Activated CD4-positive, alpha-beta T cell treated with anti-CD3 and anti-CD28 coated beads for 4 hours (primary cell): ENCODE data around the gene SMIM12.
A peak's percentile ranks its signal among the peaks of the same experiment; 100 is the strongest.

ENCODE experiments used
- DNase-seq, 2 donors: peaks; one replicate each; pipeline ENCODE4 v3.0.0-alpha.2; 2020

The SMIM12 gene

GRCh38 chr1:34859446-34860200 is at the start of gene SMIM12:
Gene SMIM12, minus strand, starts transcription at chr1:34859749. Its CDS starts 3,772 bp downstream, at chr1:34855977.
- DNase-seq, result peak; percentile 91 to 92

- DNase-seq, result no peak
Observed at GRCh38 chr1:34908369-34908768, 48.8 kb upstream of the SMIM12 start.

GRCh38 chr1:34907487-34908090 is 48.0 kb upstream of the SMIM12 start:
- DNase-seq, result no peak

GRCh38 chr1:34906756-34907155 is 47.2 kb upstream of the SMIM12 start:
- DNase-seq, result no peak

- no peak for DNase-seq
Observed at GRCh38 chr1:34906222-34906621, 46.7 kb upstream of the SMIM12 start.

- no peak for DNase-seq
Observed at GRCh38 chr1:34905098-34905459, 45.5 kb upstream of the SMIM12 start.

- DNase-seq, result no peak
Observed at GRCh38 chr1:34904236-34905097, 44.9 kb upstream of the SMIM12 start.

- no peak for DNase-seq
Observed at GRCh38 chr1:34901919-34902318, 42.4 kb upstream of the SMIM12 start.

GRCh38 chr1:34900775-34901502 is 41.4 kb upstream of the SMIM12 start:
- no peak for DNase-seq

GRCh38 chr1:34899906-34900305 is 40.4 kb upstream of the SMIM12 start:
- no peak for DNase-seq

GRCh38 chr1:34899471-34899870 is 39.9 kb upstream of the SMIM12 start:
- DNase-seq, result no peak

GRCh38 chr1:34898330-34898761 is 38.8 kb upstream of the SMIM12 start:
- DNase-seq, result no peak

GRCh38 chr1:34896612-34897011 is 37.1 kb upstream of the SMIM12 start:
- DNase-seq, result no peak

- no peak for DNase-seq
Observed at GRCh38 chr1:34889705-34890104, 30.2 kb upstream of the SMIM12 start.

- no peak for DNase-seq
Observed at GRCh38 chr1:34887593-34887992, 28.0 kb upstream of the SMIM12 start.

- peak; percentile 41 to 47 for DNase-seq
Observed at GRCh38 chr1:34885405-34886247, 26.1 kb upstream of the SMIM12 start.

GRCh38 chr1:34884961-34885360 is 25.4 kb upstream of the SMIM12 start:
- DNase-seq, result no peak

- no peak for DNase-seq
Observed at GRCh38 chr1:34884536-34884935, 25.0 kb upstream of the SMIM12 start.

- DNase-seq, result no peak
Observed at GRCh38 chr1:34879230-34879629, 19.7 kb upstream of the SMIM12 start.

GRCh38 chr1:34876406-34876805 is 16.9 kb upstream of the SMIM12 start:
- no peak for DNase-seq

GRCh38 chr1:34874296-34874952 is 14.9 kb upstream of the SMIM12 start:
- DNase-seq, result no peak

GRCh38 chr1:34872133-34872503 is 12.6 kb upstream of the SMIM12 start:
- DNase-seq, result no peak
